ENCODE data around the gene PRSS57. TPM values are rescaled to one million over a fixed set of nuclear protein-coding genes. Genes with fewer than 3 reads are reported as not detected.

Gene PRSS57
- total RNA-seq (2022; extraction: Qiagen RNA extraction) = 0.16 to 0.23 TPM in 2 of 5 replicates, not detected in the others

DNA sequence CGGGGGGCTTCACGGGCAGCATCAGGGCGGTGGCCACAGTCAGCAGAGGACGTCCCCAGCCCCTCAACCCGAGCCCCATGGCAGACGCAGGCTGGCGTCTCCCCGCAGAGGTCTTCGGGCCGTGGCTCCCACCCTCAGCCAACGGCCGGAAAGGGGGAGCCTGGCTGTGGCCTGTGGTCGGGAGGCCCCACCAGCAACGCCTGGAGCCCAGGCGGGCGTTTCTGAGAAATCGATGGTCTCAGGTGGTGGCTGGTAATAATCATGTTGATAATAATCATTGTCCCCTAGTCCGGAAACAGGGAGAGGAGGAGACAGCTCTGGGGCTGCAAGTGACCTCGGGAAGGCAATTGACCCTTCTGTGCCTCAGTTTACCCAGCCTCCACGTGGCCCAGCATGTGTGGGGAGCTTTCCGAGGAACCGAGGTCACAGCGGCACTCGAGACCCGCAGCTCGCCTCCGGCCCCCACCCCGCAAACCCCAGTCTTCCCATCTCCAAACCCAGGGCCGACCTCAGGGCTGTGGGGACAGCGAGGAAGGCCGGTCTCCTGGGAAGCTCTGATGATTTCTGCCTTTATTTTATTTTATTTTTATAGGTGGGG is at the start of gene PRSS57:
TSS of gene PRSS57 (minus strand) at position 101 of the 598 bp plus-strand sequence. CDS start at position 79, 22 bp downstream.

GRCh38 chr19:708154-709143 is 13.2 kb upstream of the PRSS57 start, which contains the start of gene PALM:
PALM (plus strand) TSS chr19:708935; CDS start chr19:709147, 212 bp downstream.

GRCh38 chr19:676339-677105 is 18.7 kb downstream of the PRSS57 start, which contains the start of gene FSTL3:
FSTL3 (plus strand) TSS chr19:676392; CDS start chr19:676424, 32 bp downstream.

GRCh38 chr19:662962-663681 is 32.1 kb downstream of the PRSS57 start, which contains the start of gene RNF126:
RNF126 (minus strand) TSS chr19:663214; CDS start chr19:663121, 93 bp downstream.

DNA sequence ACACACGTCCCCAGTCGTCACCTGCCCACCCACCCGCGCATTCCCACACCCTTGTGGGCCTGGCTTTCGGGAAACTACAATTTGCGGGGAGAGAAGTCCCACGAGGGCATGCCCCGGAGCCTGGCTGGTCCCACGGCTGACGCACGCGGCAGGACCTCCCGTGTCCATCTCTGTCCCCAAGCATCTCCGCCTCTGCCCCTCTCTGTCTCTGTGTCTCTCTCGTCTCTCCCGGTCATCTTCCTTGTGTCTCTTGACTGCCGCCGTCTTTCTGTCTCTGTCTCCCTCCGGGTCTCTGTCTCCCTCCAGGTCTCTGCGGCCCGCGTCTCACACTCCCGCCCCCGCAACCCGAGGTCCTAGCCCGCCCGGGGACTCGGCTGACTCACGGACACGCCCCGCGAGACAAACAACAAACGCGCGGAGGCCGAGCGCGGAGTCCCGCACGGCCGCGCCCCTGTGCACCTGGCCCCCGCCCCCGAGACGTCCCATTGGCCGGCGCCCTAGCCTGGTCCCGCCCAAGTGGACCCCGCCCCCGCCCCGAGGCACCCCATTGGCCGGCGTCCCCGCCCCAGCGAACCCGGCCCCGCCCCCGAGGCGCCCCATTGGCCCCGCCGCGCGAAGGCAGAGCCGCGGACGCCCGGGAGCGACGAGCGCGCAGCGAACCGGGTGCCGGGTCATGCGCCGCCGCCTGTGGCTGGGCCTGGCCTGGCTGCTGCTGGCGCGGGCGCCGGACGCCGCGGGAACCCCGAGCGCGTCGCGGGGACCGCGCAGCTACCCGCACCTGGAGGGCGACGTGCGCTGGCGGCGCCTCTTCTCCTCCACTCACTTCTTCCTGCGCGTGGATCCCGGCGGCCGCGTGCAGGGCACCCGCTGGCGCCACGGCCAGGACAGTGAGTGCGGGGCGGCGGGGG is 55.7 kb downstream of the PRSS57 start, which contains the start of gene FGF22:
TSS of gene FGF22 (plus strand) at position 627 of the 908 bp plus-strand sequence. CDS start at position 674, 47 bp downstream.

Other genes with a start within 250 kb of the PRSS57 start
- 0.77 to 1.5 TPM (median 0.99 TPM) in 5 replicates for gene SHC2, start 234.4 kb downstream of the PRSS57 start, total RNA-seq (2022; extraction: Qiagen RNA extraction)
- gene MADCAM1, start 199.0 kb downstream of the PRSS57 start, total RNA-seq (2022; extraction: Qiagen RNA extraction) = 0.12 to 0.41 TPM (median 0.30 TPM) in 5 replicates
- gene TPGS1, start 188.0 kb downstream of the PRSS57 start, total RNA-seq (2022; extraction: Qiagen RNA extraction) = 9.8 to 16.5 TPM (median 15.3 TPM) in 5 replicates
- 67.9 to 93.1 TPM (median 87.3 TPM) in 5 replicates for gene CDC34, start 163.7 kb downstream of the PRSS57 start, total RNA-seq (2022; extraction: Qiagen RNA extraction)
- gene GZMM, start 151.4 kb downstream of the PRSS57 start, total RNA-seq (2022; extraction: Qiagen RNA extraction) = 0.30 to 0.48 TPM (median 0.39 TPM) in 5 replicates
- gene BSG, start 122.9 kb downstream of the PRSS57 start, total RNA-seq (2022; extraction: Qiagen RNA extraction) = 645 to 729 TPM (median 699 TPM) in 5 replicates
- 30.4 to 38.9 TPM (median 35.2 TPM) in 5 replicates for gene HCN2, start 105.6 kb downstream of the PRSS57 start, total RNA-seq (2022; extraction: Qiagen RNA extraction)
- 68.0 to 91.4 TPM (median 86.6 TPM) in 5 replicates for gene POLRMT, start 61.9 kb downstream of the PRSS57 start, total RNA-seq (2022; extraction: Qiagen RNA extraction)
- 0.37 to 0.75 TPM (median 0.55 TPM) in 5 replicates for gene FGF22, start 55.6 kb downstream of the PRSS57 start, total RNA-seq (2022; extraction: Qiagen RNA extraction)
- gene RNF126, start 32.2 kb downstream of the PRSS57 start, total RNA-seq (2022; extraction: Qiagen RNA extraction) = 53.5 to 72.9 TPM (median 70.7 TPM) in 5 replicates
- gene FSTL3, start 19.1 kb downstream of the PRSS57 start, total RNA-seq (2022; extraction: Qiagen RNA extraction) = 210 to 272 TPM (median 239 TPM) in 5 replicates
- gene PALM, start 13.5 kb upstream of the PRSS57 start, total RNA-seq (2022; extraction: Qiagen RNA extraction) = 12.0 to 17.9 TPM (median 14.3 TPM) in 5 replicates
- 73.4 to 86.5 TPM (median 79.6 TPM) in 5 replicates for gene MISP, start 55.7 kb upstream of the PRSS57 start, total RNA-seq (2022; extraction: Qiagen RNA extraction)
- gene PTBP1, start 102.0 kb upstream of the PRSS57 start, total RNA-seq (2022; extraction: Qiagen RNA extraction) = 195 to 244 TPM (median 206 TPM) in 5 replicates
- gene PLPPR3, start 126.5 kb upstream of the PRSS57 start, total RNA-seq (2022; extraction: Qiagen RNA extraction) = 2.5 to 5.6 TPM (median 3.7 TPM) in 5 replicates
- gene AZU1, start 132.4 kb upstream of the PRSS57 start, total RNA-seq (2022; extraction: Qiagen RNA extraction) = 0.14 to 0.56 TPM (median 0.23 TPM) in 5 replicates
- gene PRTN3, start 145.5 kb upstream of the PRSS57 start, total RNA-seq (2022; extraction: Qiagen RNA extraction) = 0.14 to 0.46 TPM (median 0.43 TPM) in 5 replicates
- gene ELANE, start 156.9 kb upstream of the PRSS57 start, total RNA-seq (2022; extraction: Qiagen RNA extraction) = 0.09 to 0.46 TPM (median 0.20 TPM) in 5 replicates
- 8.2 to 22.5 TPM (median 20.7 TPM) in 5 replicates for gene CFD, start 164.2 kb upstream of the PRSS57 start, total RNA-seq (2022; extraction: Qiagen RNA extraction)
- gene MED16, start 197.7 kb upstream of the PRSS57 start, total RNA-seq (2022; extraction: Qiagen RNA extraction) = 13.1 to 25.9 TPM (median 23.8 TPM) in 5 replicates
- gene RNU6-9, start 198.0 kb upstream of the PRSS57 start, total RNA-seq (2022; extraction: Qiagen RNA extraction) = not detected in 5 replicates
- gene R3HDM4, start 217.8 kb upstream of the PRSS57 start, total RNA-seq (2022; extraction: Qiagen RNA extraction) = 30.7 to 39.0 TPM (median 37.7 TPM) in 5 replicates
- gene KISS1R, start 221.9 kb upstream of the PRSS57 start, total RNA-seq (2022; extraction: Qiagen RNA extraction) = 0.18 to 0.53 TPM (median 0.47 TPM) in 5 replicates
- 4.5 to 5.5 TPM (median 4.9 TPM) in 5 replicates for gene ARID3A, start 230.6 kb upstream of the PRSS57 start, total RNA-seq (2022; extraction: Qiagen RNA extraction)